GM19438 (cell line): ENCODE results near the gene RLN1.
"Not testable (repeated sequence)": the region's sequence is repeated elsewhere in the genome, so short reads cannot be mapped to it uniquely, and the experiment has no call there.

ENCODE experiments used
- ATAC-seq: cut with Tn5 transposase; IDR thresholded peaks from one replicate; pipeline ENCODE4 v1.9.1; 2021; ENCODE audit warnings: low read depth; ENCODE audit not compliant: unreplicated experiment

RLN1 gene, protein sequence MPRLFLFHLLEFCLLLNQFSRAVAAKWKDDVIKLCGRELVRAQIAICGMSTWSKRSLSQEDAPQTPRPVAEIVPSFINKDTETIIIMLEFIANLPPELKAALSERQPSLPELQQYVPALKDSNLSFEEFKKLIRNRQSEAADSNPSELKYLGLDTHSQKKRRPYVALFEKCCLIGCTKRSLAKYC

DNA sequence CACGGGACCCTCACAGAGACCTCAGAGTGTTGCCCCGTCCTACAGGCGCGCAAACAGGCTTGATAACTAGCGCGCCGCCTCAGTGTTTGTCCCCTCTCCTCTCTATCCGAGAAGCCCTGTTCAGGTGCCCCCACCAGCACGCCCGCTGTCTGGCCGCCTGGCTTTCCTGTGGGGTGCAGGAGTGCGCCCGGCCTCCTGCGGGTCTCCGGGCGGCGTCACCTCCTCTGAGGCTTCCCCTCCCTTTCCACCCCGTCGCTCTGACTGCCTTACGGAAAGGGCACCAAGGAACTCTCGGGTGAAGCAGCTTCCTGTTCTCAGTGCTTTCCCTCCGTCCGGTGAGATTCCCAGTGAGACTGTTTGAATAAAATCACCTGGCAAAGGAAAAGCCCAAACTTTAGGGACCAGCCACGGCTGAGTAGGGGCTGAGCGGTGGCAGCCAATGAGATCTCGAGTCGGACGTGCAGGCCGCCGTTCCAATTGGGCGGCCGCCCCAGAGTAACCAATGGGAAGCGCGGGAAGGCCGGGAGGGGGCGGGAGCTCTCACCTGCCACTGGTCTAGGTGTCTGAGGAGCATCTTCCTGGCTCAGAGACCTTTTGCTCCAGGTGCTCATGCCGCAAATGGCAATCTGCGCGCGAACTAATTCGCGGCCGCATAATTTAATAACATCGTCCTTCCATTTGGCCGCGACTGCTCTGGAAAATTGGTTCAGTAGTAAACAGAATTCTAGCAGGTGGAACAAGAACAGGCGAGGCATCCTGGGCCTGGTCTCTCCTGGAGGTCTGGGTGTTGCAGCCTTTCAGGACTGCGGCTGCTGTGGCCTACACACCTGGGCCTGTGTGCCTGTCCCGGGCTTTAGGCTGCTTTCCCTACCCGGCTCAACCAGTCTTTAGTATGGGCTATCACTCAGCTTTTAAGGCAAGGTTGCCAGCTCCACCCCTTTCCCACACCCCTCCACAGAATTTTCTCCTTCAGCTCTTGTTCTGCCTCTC, at the start of gene RLN1:
RLN1 (minus strand) TSS at position 885 of the 990 bp plus-strand sequence; CDS start at position 755, 130 bp downstream.
- peak; percentile 98 for ATAC-seq

DNA sequence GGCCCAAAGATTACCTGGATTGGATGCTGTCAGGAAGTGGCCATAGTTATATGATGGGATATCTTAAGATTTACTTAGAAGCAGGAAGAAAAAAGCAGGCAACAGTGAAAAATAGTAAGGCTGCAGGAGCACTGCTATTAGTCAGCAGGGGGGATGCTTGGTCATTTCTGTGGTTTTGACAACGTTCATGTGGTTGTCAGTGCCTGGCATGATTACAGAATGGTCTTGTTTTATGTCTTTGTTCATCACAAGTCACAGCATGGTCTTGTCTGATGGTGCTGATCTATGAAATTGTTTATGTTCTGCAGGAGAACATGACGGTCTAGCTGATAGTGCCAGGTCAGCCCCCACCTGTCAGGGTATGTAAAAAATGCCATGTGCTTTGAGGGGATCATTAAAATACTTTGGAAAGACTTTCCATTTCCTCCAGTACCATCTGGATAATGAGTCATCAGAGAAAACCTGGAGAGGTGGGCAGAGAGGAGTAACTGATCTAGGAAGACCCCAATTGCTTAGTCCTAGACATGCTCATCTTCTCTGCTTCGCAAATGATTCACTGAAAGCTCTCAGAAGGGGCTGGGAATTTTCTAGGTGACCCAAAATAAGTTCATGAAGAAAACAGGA, 49.5 kb upstream of the RLN1 start:
- ATAC-seq: no peak

DNA sequence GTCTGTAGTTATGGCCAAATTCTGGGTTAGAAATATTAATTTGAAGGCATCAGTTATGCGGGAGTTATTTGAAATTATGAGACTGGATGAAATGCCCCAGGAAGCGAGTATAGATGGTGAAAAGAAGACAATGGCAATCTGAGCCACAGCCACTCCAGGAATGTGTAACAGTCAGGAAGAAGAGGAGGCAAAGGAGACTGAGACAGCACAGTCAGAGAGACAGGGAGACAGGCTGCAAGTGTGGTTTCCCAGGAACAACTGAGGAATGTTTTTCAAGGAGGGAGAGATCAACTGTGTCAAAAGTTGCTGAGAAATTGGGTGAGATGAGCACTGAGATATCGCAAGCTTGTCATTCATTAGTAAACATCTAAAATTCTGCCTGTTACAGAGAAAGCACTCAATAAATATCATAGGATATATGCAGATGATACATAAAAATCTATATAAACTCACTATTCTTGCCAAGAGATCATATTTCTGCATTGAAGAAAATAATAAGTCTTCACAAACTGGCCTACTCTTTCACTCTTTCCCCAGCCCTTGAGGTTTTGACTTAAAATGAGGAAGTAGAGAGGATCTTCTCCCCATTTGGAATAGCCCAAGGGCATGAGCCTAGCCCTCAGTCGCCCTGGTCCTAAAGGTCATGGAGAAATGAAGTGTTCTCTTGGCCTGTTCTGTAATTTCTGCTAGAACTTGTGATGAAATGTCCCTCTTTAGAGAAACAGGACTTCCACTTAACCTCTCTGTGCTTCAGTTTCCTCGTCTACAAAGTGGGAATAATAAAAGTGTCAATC, 48.5 kb upstream of the RLN1 start:
- no peak for ATAC-seq

DNA sequence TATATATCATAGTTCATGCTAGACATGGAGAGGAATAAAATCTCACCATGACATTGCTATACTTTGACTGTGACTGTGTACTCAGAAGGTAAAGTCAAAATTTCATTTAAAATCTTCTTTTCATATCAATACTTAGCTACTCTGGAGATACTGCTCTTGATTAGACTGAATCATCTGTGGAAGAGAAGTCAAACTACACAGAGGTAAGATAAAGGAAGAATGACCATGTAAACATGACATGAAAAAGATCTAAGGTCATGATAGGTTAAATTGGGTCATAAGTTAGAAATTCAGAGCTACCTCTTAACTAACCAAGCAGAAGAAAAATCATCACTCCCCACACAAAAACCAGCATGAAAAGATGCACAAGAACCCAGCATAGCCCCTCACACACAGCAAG, 44.8 kb upstream of the RLN1 start:
- ATAC-seq: no peak

DNA sequence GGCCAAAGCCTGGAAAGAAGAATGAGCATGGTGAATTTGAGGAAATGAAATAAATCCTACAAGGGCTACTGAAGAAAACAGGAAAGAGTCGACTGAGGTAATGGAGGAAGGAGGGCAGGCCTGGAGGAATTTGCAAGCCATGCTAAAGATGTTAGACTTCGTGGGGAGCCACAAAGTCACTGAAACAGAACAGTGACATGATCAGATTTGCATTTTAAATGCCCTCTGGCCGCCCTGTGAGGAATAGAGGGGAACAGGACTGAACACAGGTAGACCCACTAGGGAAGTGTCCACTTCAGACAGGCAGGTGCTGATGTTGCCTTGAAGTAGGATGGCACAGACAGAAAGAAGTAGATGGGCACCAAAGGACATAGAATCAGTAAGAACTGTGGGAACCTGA, 42.8 kb upstream of the RLN1 start:
- peak; percentile 64 for ATAC-seq

DNA sequence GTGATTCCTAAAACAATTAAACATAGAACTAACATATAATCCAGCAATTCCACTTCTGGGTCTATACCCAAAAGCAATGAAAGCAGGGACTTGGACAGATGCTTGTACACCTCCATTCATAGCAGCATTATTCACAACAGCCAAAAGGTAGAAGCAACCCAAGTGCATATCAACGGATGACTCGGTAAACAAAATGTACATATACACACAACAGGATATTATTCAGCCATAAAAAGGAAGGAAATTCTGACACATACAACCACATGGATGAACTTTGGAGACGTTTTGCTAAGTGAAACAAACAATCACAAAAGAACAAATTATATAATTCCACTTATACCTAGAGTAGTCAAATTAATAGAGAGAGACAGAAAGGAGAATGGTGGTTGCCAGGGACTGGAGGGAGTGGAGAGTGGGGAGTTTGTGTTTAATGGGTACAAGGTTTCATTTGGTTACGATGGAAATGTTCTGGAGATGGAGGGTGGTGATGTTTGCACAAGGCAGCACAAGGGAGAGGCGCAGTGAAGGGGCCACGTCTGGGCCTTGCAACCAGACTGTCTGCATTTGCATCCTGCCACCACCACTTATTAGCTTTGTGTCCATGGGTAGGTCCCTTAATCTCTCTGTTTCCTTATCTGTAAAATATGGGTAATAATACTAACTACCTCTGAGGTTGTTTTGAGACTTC, 36.3 kb upstream of the RLN1 start:
- ATAC-seq: no peak

DNA sequence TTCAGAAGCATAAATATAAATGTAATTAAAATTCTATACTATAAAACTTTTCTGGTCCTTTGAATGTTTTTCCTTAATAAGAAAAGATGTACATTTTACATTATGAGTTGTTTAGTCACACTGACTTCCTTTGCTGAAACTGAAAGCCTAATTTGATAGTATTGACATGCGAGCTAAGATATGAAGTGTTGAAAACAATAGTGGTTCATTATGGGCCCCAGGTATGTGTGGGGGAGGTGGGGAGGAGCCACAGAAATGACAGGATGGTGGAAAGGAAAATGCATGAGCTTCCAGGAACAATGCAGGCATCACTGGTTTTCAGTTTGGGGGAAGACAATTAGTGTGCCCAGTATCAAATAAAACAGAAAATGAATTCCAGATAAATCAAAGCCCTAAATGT, 35.4 kb upstream of the RLN1 start:
- no peak for ATAC-seq

DNA sequence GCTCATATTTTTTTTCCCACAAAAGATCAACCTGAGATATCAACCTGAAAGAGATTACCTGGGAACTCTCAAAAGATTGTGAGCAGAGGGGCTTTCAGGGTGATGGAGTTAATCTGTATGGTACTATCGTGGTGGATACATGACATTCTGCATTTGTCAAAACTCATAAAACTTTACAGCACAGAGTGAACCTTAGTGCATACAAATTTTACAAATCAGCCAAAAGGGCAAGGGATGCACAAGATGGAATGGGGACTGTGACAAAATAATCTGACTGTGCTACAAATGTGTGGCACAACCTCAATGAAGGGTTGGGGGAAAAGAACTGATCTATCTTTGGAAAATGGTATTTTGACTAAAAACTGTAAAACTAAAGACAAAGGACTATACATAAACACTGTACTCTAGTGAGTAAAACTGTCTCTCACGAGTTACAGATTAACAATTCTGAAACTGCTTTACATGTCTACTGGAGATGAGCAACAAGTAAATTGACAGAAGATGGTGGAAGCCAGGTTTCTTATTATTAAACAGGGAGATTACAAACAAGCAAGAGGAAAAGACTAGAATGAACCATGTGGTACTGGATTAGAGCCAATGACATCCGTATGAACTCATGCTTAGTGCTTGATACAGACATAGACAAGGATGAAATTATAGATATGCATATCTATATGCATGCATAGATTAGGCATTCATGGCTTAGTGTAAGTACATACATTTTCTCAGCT, 24.8 kb upstream of the RLN1 start:
- peak; percentile 93 for ATAC-seq

DNA sequence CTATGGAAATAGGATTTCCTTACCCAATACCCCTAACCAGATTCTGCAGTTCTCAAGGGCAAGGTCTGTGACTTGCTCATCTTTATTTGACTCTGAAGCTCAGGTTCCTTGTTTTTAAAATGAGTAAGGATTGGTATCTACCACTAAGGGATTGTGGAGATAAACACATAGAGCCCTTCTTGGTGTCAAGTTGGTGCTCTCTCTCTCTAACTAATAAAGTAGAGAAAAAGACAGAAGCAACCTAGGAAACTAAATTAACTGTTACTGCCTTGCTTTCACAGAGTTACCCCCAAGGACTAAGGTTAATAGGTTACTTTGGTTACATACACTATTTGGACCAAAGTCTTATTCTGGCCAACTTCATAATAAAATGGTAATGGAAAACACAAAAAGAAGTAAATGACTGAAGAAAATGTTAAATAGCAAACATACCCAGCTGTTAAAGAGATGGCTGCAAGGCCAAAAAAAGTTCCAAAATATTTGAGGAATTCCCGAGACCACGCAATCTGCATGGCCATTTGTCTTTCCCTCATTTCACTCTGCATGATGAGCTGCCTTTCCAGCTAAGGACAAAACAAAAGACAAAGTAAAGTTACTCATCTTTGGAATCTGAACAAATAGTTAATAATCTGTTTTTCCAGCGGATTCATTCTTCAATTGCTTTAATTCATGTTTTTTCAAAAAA, 21.8 kb upstream of the RLN1 start:
- no peak for ATAC-seq

DNA sequence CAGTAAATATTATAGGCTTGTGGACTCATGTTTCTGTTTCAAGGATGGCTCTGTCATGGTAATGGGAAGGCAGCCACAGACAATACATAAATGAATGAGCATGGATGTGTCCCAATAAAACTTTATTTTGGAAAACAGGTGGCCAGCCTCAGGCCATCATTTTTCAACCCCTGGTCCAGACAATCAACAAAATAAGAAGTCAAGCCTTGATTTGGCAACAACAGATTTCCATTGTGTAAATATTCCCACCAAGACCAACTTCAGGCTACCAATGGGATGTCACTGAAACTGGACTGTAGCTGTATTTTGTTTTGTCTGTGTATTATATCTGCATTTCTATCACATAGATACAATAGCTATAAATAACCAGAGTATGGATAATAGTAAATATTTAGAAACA, 20.7 kb upstream of the RLN1 start:
- ATAC-seq: no peak

DNA sequence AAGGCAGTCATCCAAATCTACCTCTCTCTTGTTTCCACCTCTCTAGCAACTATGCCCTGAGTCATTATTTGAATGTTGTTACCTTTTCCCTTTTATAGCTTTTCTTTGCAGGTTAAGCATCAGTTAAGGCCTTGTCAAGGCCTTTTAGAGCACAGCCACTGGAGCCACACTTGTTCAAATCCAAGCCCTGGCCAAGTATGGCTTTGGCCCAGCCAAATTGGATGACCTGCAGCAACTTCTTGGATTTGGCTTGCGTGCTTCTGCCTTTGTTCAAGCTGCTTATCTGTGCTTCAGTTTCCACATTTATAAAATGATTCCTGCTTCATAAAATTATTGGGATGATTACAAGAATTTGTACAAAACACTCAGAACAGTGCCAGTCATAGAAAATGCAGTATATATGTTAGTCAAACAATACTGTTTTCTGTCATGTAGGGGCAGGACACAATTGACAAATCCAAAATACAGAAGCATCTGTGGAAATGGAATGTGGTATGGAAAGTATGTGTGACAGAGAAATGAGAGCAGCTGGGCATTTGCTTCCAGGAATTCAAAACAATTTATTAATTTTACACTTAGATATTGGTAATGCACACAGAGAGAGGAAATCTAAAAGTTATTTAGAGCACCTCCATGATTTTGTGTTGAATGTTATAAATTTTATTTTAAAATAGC, 17.9 kb upstream of the RLN1 start:
- no peak for ATAC-seq

DNA sequence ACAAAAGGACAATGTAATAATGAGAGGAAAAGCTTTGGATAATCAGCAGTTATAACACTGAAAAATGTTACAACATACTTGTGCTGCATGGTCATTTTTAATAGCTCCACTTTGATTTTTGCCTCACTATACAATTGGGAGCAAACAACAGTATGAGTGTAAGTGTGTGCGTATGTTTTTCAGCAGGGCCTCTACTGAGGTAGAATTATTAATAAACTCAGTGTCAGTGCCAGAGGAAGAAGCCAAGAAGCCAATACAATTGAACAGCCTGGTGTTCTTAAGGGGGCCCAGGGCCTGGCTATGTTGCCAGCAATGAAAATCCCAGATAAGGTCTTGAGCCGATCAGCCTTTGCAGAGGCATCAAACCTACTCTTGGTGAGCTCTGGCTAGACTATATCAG, 16.1 kb upstream of the RLN1 start:
- no peak for ATAC-seq

DNA sequence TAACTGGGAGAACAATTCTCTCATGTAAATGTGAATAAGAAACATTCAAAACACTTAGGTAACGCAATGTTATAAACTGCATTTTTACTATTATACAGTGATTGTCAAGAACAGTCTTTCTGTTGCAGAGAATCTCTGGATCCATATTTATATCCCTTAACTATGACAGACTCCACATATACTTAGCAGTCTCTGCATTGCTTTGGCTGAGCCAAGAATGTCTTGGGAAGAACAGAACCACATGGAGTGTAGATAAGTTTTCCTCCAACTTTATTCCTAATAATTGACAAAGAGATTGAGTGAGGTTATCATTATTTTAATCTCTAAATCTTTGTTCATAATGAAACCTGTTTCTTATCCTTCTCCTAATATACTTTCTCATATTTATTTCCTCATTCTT, 15.6 kb upstream of the RLN1 start:
- ATAC-seq: no peak

DNA sequence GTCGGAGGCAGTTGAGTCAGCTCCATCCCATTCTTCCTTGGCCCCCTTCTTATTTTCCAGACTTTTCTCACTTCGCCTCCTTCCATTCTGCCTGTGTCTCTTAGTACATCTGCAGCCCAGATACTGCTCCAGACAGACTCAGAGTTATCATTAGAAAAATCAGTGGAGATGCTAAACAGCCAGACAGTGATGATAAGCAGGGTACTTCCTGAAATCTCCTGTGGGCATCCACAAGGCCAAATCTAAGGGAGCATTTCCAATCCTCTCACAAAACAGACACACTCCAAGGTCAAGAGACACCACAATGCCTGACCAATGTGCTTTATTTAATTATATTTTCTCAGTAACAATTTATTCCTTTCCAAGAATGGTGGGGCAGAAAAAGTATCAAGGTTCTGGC, 14.5 kb upstream of the RLN1 start:
- ATAC-seq: no peak

DNA sequence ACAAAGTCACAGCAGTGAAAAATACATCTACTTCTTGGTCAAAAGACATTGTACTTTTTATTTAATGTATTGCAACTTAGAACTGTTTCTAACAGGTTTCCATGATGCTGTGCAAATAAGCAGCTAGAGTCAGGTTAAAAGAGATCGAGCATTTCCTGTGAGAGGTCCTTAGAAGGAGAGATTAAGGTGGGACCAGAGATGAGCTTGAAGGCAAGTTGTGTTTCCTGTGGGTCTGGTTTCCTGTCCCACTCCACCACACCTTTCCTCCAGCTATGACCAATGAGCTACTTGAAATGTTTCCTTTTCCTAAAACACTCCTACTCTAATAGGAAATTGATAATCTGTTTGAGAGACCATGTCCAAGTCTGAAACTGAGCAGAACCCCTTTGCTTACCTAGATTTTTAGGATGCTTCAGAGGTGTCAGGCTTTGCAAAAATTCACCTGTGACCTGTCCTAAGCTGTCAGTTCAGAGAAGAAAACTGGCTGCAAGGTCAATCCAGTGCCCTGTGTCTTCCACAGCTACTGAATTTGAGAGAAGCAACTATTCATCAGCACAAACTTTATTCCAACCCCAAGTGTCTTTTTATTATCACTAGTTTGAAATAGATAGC, 13.1 kb upstream of the RLN1 start:
- ATAC-seq: no peak

DNA sequence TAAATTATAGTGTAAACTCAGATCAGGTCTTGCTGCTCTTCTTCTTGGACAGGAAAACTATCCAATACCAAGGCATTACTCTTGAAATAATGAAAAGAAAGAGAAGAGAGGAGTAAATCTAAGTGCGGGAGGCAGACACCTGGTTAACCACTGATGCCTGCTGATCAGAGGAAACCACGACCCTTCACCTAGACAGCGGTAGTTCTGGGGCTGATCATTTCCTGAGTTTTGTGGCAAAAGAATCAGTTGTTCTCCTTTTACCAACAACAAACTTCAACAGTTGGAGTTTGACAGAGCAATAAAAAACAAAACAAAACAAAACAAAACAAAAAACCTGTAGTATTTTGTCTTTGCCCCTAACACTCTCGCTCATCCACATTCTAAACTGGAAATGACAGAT, 3.0 kb downstream of the RLN1 start:
- no peak for ATAC-seq

DNA sequence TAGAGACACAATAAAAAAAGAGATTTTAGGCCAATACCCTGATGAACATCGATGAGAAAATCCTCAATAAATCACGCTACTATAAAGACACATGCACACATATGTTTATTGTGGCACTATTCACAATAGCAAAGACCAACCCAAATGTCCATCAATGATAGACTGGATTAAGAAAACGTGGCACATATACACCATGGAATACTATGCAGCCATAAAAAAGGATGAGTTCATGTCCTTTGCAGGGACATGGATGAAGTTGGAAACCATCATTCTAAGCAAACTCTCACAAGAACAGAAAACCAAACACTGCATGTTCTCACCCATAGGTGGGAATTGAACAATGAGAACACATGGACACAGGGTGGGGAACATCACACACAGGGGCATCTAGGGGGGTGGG, 8.4 kb downstream of the RLN1 start:
- not testable (repeated sequence) for ATAC-seq
